Activated T-cell treated with anti-CD3 and anti-CD28 coated beads, Interleukin-2, amount 50 U/mL, for 4 hours (primary cell): ENCODE results near the gene MR1. TPM values are rescaled to one million over a fixed set of nuclear protein-coding genes. Genes with fewer than 3 reads are reported as not detected.

Experiments used
- ATAC-seq, 2 donors: fragments of 200-7000 bp; cut with Tn5 transposase; one replicate each; pipeline ENCODE4 v1.10.0; 2021
- DNase-seq: peaks from one replicate; pipeline ENCODE4 v3.0.0-alpha.2; 2020
- H3K27me3 Mint-ChIP-seq: one replicate; pipeline ENCODE4 v1.8.0; 2021; ENCODE audit warnings: low read depth, mixed read lengths
- H3K36me3 Mint-ChIP-seq: one replicate; pipeline ENCODE4 v1.8.0; 2022; ENCODE audit warnings: mixed read lengths; ENCODE audit not compliant: insufficient read depth
- H3K4me1 Mint-ChIP-seq: one replicate; pipeline ENCODE4 v1.8.0; 2021; ENCODE audit warnings: low read depth, mixed read lengths
- H3K4me3 Mint-ChIP-seq: one replicate; pipeline ENCODE4 v1.8.0; 2021; ENCODE audit warnings: mild to moderate bottlenecking, moderate library complexity, mixed read lengths
- H3K9me3 Mint-ChIP-seq: one replicate; pipeline ENCODE4 v1.8.0; 2021; ENCODE audit warnings: mixed read lengths
- total RNA-seq, 3 donors: library from RNA; stranded (reverse); gene quantifications; one replicate each; pipeline ENCODE4 v1.2.1, GENCODE V29; 2021

Gene MR1
- total RNA-seq, 3 donors from 2014 or later: 6.5 to 10.7 (median 8.3) TPM

GRCh38 chr1:181064702-181065101 is 30.9 kb downstream of the MR1 start:
- H3K4me1 Mint-ChIP-seq: peaks cover 21% of the 10 kb centered on the region
- peaks cover 6% of the 10 kb centered on the region for H3K9me3 Mint-ChIP-seq
- H3K4me3 Mint-ChIP-seq: no peak overlapping the region

GRCh38 chr1:181073638-181074037 is 39.9 kb downstream of the MR1 start:
- DNase-seq (no peak), ATAC-seq (no peak)
- Mint-ChIP-seq H3K4me3 (no peak overlapping the region), H3K9me3 (no peaks in the 10 kb centered on the region), H3K4me1 (no peaks in the 10 kb centered on the region), H3K36me3 (no peaks in the 10 kb centered on the region), H3K27me3 (peaks cover 21% of the 10 kb centered on the region)

More at GRCh38 chr1:181064702-181065101, 30.9 kb downstream of the MR1 start:
- Mint-ChIP-seq H3K27me3 (no peaks in the 10 kb centered on the region), H3K36me3 (peaks cover 4% of the 10 kb centered on the region)
- ATAC-seq (no peak), DNase-seq (no peak)

- Mint-ChIP-seq H3K4me3 (no peak overlapping the region), H3K4me1 (peaks cover 4% of the 10 kb centered on the region), H3K27me3 (peaks cover 31% of the 10 kb centered on the region), H3K36me3 (no peaks in the 10 kb centered on the region), H3K9me3 (no peaks in the 10 kb centered on the region)
- DNase-seq (no peak), ATAC-seq (no peak)
These were observed 42.1 kb downstream of the MR1 start for GRCh38 chr1:181075766-181076350.

GRCh38 chr1:181076852-181077251 is 43.1 kb downstream of the MR1 start:
- Mint-ChIP-seq H3K4me1 (peaks cover 4% of the 10 kb centered on the region), H3K27me3 (peaks cover 31% of the 10 kb centered on the region), H3K9me3 (no peaks in the 10 kb centered on the region), H3K36me3 (no peaks in the 10 kb centered on the region), H3K4me3 (no peak overlapping the region)
- DNase-seq (no peak), ATAC-seq (no peak)

GRCh38 chr1:181077576-181078242 is 43.9 kb downstream of the MR1 start:
- Mint-ChIP-seq H3K36me3 (no peaks in the 10 kb centered on the region), H3K9me3 (no peaks in the 10 kb centered on the region), H3K4me1 (peaks cover 4% of the 10 kb centered on the region), H3K4me3 (no peak overlapping the region), H3K27me3 (peaks cover 31% of the 10 kb centered on the region)
- no peak for ATAC-seq
- no peak for DNase-seq

GRCh38 chr1:181079382-181079781 is 45.6 kb downstream of the MR1 start:
- no peaks in the 10 kb centered on the region for H3K36me3 Mint-ChIP-seq
- H3K4me3 Mint-ChIP-seq: no peak overlapping the region

GRCh38 chr1:181079920-181080319 is 46.1 kb downstream of the MR1 start:
- ATAC-seq (no peak), DNase-seq (no peak)
- no peaks in the 10 kb centered on the region for H3K36me3 Mint-ChIP-seq
- H3K9me3 Mint-ChIP-seq: no peaks in the 10 kb centered on the region
- peaks cover 9% of the 10 kb centered on the region for H3K4me1 Mint-ChIP-seq
- peaks cover 29% of the 10 kb centered on the region for H3K27me3 Mint-ChIP-seq
- H3K4me3 Mint-ChIP-seq: no peak overlapping the region

More at GRCh38 chr1:181079382-181079781, 45.6 kb downstream of the MR1 start:
- Mint-ChIP-seq H3K4me1 (peaks cover 6% of the 10 kb centered on the region), H3K27me3 (peaks cover 31% of the 10 kb centered on the region), H3K9me3 (no peaks in the 10 kb centered on the region)
- DNase-seq: no peak
- ATAC-seq: no peak

- ATAC-seq (no peak), DNase-seq (no peak)
- H3K4me1 Mint-ChIP-seq: peaks cover 9% of the 10 kb centered on the region
- no peak overlapping the region for H3K4me3 Mint-ChIP-seq
- no peaks in the 10 kb centered on the region for H3K36me3 Mint-ChIP-seq
- peaks cover 29% of the 10 kb centered on the region for H3K27me3 Mint-ChIP-seq
- no peaks in the 10 kb centered on the region for H3K9me3 Mint-ChIP-seq
These were observed 46.8 kb downstream of the MR1 start for GRCh38 chr1:181080556-181080955.

- no peaks in the 10 kb centered on the region for H3K36me3 Mint-ChIP-seq
- no peak overlapping the region for H3K4me3 Mint-ChIP-seq
- H3K4me1 Mint-ChIP-seq: peaks cover 9% of the 10 kb centered on the region
- DNase-seq: no peak
- peaks cover 21% of the 10 kb centered on the region for H3K27me3 Mint-ChIP-seq
- ATAC-seq: no peak
- no peaks in the 10 kb centered on the region for H3K9me3 Mint-ChIP-seq
These were observed 47.6 kb downstream of the MR1 start for GRCh38 chr1:181081395-181081794.

- Mint-ChIP-seq H3K4me3 (no peak overlapping the region), H3K36me3 (peaks cover 2% of the 10 kb centered on the region), H3K27me3 (peaks cover 10% of the 10 kb centered on the region), H3K9me3 (no peaks in the 10 kb centered on the region), H3K4me1 (peaks cover 22% of the 10 kb centered on the region)
- ATAC-seq (peak; percentile 16 to 20), DNase-seq (peak; percentile 49)
These were observed 50.2 kb downstream of the MR1 start for GRCh38 chr1:181083842-181084605.

GRCh38 chr1:181084606-181084969 is 50.8 kb downstream of the MR1 start:
- Mint-ChIP-seq H3K4me3 (no peak overlapping the region), H3K27me3 (peaks cover 5% of the 10 kb centered on the region), H3K9me3 (no peaks in the 10 kb centered on the region), H3K36me3 (peaks cover 4% of the 10 kb centered on the region), H3K4me1 (peaks cover 20% of the 10 kb centered on the region)
- DNase-seq: no peak
- no peak for ATAC-seq

- peaks cover 21% of the 10 kb centered on the region for H3K4me1 Mint-ChIP-seq
- no peak for ATAC-seq
- DNase-seq: no peak
These were observed 52.3 kb downstream of the MR1 start for GRCh38 chr1:181086091-181086490.

GRCh38 chr1:181086926-181087325 is 53.1 kb downstream of the MR1 start:
- H3K4me3 Mint-ChIP-seq: peak overlapping the region; percentile 97
- DNase-seq: no peak
- ATAC-seq: no peak
- peaks cover 20% of the 10 kb centered on the region for H3K36me3 Mint-ChIP-seq
- H3K9me3 Mint-ChIP-seq: no peaks in the 10 kb centered on the region
- peaks cover 28% of the 10 kb centered on the region for H3K4me1 Mint-ChIP-seq
- H3K27me3 Mint-ChIP-seq: no peaks in the 10 kb centered on the region

More at GRCh38 chr1:181086091-181086490, 52.3 kb downstream of the MR1 start:
- Mint-ChIP-seq H3K9me3 (no peaks in the 10 kb centered on the region), H3K36me3 (peaks cover 13% of the 10 kb centered on the region), H3K27me3 (no peaks in the 10 kb centered on the region), H3K4me3 (no peak overlapping the region)

GRCh38 chr1:181087400-181087901 is 53.7 kb downstream of the MR1 start:
- H3K36me3 Mint-ChIP-seq: peaks cover 23% of the 10 kb centered on the region
- peak overlapping the region; percentile 97 for H3K4me3 Mint-ChIP-seq
- no peak for DNase-seq
- ATAC-seq: no peak
- H3K4me1 Mint-ChIP-seq: peaks cover 31% of the 10 kb centered on the region
- H3K27me3 Mint-ChIP-seq: no peaks in the 10 kb centered on the region
- H3K9me3 Mint-ChIP-seq: no peaks in the 10 kb centered on the region
